ENCODE measurements around the gene RNF152. TPM values are rescaled to one million over a fixed set of nuclear protein-coding genes. Genes with fewer than 3 reads are reported as not detected.

The RNF152 gene
- total and polyA plus RNA-seq, 7 donors = 7.1 to 27.3 (median 11.5) TPM

DNA sequence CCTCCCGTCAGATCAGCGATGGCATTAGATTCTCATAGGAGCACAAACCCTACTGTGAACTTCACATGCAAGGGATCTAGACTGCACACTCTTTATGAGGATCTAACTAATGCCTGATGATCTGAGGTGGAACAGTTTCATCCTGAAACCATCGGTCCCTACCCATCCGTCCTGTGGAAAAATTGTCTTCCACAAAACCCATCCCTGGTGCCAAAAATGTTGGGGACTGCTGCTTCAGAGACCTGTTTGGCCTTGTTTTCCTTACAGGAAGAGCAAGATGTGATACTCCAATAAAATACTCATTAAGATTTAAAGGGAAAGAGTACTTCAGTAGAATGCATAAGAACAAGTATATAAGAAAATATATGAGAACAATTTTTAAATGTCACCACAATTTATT, 71.1 kb downstream of the RNF152 start:
- DNase-seq = no peak
- H3K27me3 ChIP-seq = no peaks in the 10 kb centered on the region
- no peaks in the 10 kb centered on the region for H3K36me3 ChIP-seq
- no peak for TF ChIP-seq POLR2AphosphoS5 (IDR thresholded peaks at IDR 0.05)
- TF ChIP-seq EP300 (IDR thresholded peaks at IDR 0.05) = no peak
- no peak for TF ChIP-seq POLR2A (IDR thresholded peaks at IDR 0.05)
- TF ChIP-seq CTCF (IDR thresholded peaks at IDR 0.05) = no peak
- H3K9me3 ChIP-seq = no peaks in the 10 kb centered on the region
- no peak overlapping the region for H3K27ac ChIP-seq
- WGBS, 2 donors = 91 to 97% methylated on average over 4 of the region's 4 CpGs
- H3K4me1 ChIP-seq = no peaks in the 10 kb centered on the region
- intact Hi-C loops (cut with DNase I) = no loop called here
- H3K4me3 ChIP-seq = no peak overlapping the region

- H3K27ac ChIP-seq = no peak overlapping the region
- no peaks in the 10 kb centered on the region for H3K4me1 ChIP-seq
- H3K36me3 ChIP-seq = peaks cover 0 to 4% (median 1%) of the 10 kb centered on the region in 4 donors
- 89 to 99% methylated on average over 1 of the region's 1 CpG for WGBS, 2 donors
- no peak for DNase-seq
- no peak overlapping the region for H3K4me3 ChIP-seq
- TF ChIP-seq EP300 (IDR thresholded peaks at IDR 0.05) (no peak), CTCF (IDR thresholded peaks at IDR 0.05) (no peak), POLR2AphosphoS5 (IDR thresholded peaks at IDR 0.05) (no peak), POLR2A (IDR thresholded peaks at IDR 0.05) (no peak)
- H3K27me3 ChIP-seq = no peaks in the 10 kb centered on the region
- no peaks in the 10 kb centered on the region for H3K9me3 ChIP-seq
- intact Hi-C loops (cut with DNase I) = no loop called here
Observed at GRCh38 chr18:61820882-61821281, 71.9 kb downstream of the RNF152 start.

- no peak overlapping the region for H3K4me3 ChIP-seq
- H3K27ac ChIP-seq = no peak overlapping the region
- H3K4me1 ChIP-seq = no peaks in the 10 kb centered on the region
- intact Hi-C loops (cut with DNase I) = no loop called here
- WGBS, 2 donors = 88 to 94% methylated on average over 5 of the region's 5 CpGs
- no peaks in the 10 kb centered on the region for H3K27me3 ChIP-seq
- DNase-seq = no peak
- H3K9me3 ChIP-seq = no peaks in the 10 kb centered on the region
- H3K36me3 ChIP-seq = peaks cover 0 to 9% (median 1%) of the 10 kb centered on the region in 4 donors
- TF ChIP-seq POLR2A (IDR thresholded peaks at IDR 0.05) = no peak
- TF ChIP-seq POLR2AphosphoS5 (IDR thresholded peaks at IDR 0.05) = no peak
Observed at GRCh38 chr18:61817086-61817485, 75.7 kb downstream of the RNF152 start.

DNA sequence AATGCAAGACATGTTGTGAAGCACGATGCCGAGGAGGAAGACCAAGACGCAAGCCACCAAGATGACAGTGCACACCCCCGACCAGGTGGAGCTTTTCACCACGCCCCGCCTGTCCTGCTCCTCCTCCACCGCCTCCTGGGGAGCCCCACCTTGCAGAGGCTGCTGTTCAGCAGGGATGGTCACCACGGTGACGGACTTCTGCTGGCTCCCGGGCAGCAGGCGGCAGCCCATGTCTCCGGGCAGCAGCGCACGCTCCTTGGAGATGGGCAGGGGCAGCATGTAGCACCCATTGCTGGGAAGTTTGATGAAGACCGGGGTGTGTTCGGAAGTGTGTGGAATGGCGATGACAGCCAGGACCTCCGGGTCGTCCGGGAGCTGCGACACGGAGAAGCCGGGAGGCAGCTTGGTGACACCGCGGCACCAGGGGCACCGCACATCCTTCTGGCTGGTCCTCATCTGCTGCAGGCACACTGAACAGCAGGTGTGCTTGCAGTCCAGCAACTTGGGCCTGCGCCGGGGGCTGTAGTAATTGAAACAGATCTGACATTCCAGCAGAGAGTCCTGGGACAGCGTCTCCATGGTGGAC, 76.8 kb downstream of the RNF152 start:
- WGBS, 2 donors = 94 to 96% methylated on average over 29 of the region's 29 CpGs
- DNase-seq = no peak

GRCh38 chr18:61808286-61808685, 84.5 kb downstream of the RNF152 start:
- no peaks in the 10 kb centered on the region for H3K27me3 ChIP-seq
- DNase-seq = no peak
- H3K36me3 ChIP-seq = no peaks in the 10 kb centered on the region
- WGBS, 2 donors = 86 to 92% methylated on average over 3 of the region's 3 CpGs
- intact Hi-C loops (cut with DNase I) = no loop called here
- H3K9me3 ChIP-seq = no peaks in the 10 kb centered on the region
- H3K4me1 ChIP-seq = no peaks in the 10 kb centered on the region
- no peak overlapping the region for H3K4me3 ChIP-seq
- no peak overlapping the region for H3K27ac ChIP-seq
- TF ChIP-seq POLR2AphosphoS5 (IDR thresholded peaks at IDR 0.05) = no peak
- TF ChIP-seq CTCF (IDR thresholded peaks at IDR 0.05) = no peak
- TF ChIP-seq POLR2A (IDR thresholded peaks at IDR 0.05) = no peak
- TF ChIP-seq EP300 (IDR thresholded peaks at IDR 0.05) = no peak

More for the DNA sequence above, 76.8 kb downstream of the RNF152 start:
- Histone ChIP-seq H3K9me3 (no peaks in the 10 kb centered on the region), H3K36me3 (peaks cover 0 to 9% (median 1%) of the 10 kb centered on the region in 4 donors), H3K27me3 (no peaks in the 10 kb centered on the region), H3K4me1 (no peaks in the 10 kb centered on the region), H3K4me3 (no peak overlapping the region), H3K27ac (no peak overlapping the region)
- intact Hi-C loops (cut with DNase I) = no loop called here
- TF ChIP-seq POLR2A (IDR thresholded peaks at IDR 0.05) (no peak), CTCF (IDR thresholded peaks at IDR 0.05) (no peak), POLR2AphosphoS5 (IDR thresholded peaks at IDR 0.05) (no peak)

All from sigmoid colon (tissue), 7 donors.